H1 (cell line): ENCODE results near the gene COX6A1. TPM values are rescaled to one million over a fixed set of nuclear protein-coding genes. Genes with fewer than 3 reads are reported as not detected.

Experiments
- CTCF ChIA-PET: fragments of 300-600 bp; sonication (Branson Sonifier 250); formaldehyde crosslinking; loops from one replicate; lab custom pipeline; 2021; ENCODE audit not compliant: partially characterized antibody; lab: Charles Lee
- POLR2A ChIA-PET: fragments of 300-600 bp; sonication (Branson Sonifier 250); formaldehyde crosslinking; loops from one replicate; lab custom pipeline; 2021; ENCODE audit warnings: inconsistent platforms; ENCODE audit not compliant: partially characterized antibody; lab: Charles Lee
- DNase-seq, 2 experiments: peaks; one replicate each; pipeline versions ENCODE4 v3.0.0 to v3.0.0-alpha.2; 2010 to 2022; ENCODE audit warnings: low spot score in 2 of 2, low read depth in 1 of 2, mixed read lengths in 1 of 2
- FAIRE-seq: peaks from 2 replicates; lab custom pipeline; 2011; peaks lifted over from hg19 to GRCh38; lab: Jason Lieb, UNC
- H2AFZ ChIP-seq: 2 replicates; pipeline ENCODE4 v1.8.1; 2012; ENCODE audit warnings: low read length, inconsistent platforms
- H2AK5ac ChIP-seq: 2 replicates; pipeline ENCODE4 v1.6.1; 2013; ENCODE audit warnings: low read depth, low read length
- H2BK120ac ChIP-seq: replicated peaks from 2 replicates; pipeline ENCODE3; 2013; ENCODE audit warnings: low read depth, low read length, inconsistent platforms
- H2BK12ac ChIP-seq: 2 replicates; pipeline ENCODE4 v1.6.1; 2013; ENCODE audit warnings: low read depth, low read length
- H2BK15ac ChIP-seq: 2 replicates; pipeline ENCODE4 v1.6.1; 2013; ENCODE audit warnings: low read length
- H2BK20ac ChIP-seq: 2 replicates; pipeline ENCODE4 v1.6.1; 2013; ENCODE audit warnings: low read length
- H2BK5ac ChIP-seq: 2 replicates; pipeline ENCODE4 v1.6.1; 2013; ENCODE audit warnings: low read depth, low read length
- H3K14ac ChIP-seq: 2 replicates; pipeline ENCODE4 v1.6.1; 2013; ENCODE audit warnings: inconsistent platforms; ENCODE audit not compliant: insufficient read length
- H3K18ac ChIP-seq: 2 replicates; pipeline ENCODE4 v1.6.1; 2013; ENCODE audit warnings: low read length; ENCODE audit errors: extremely low read depth
- H3K23ac ChIP-seq: 2 replicates; pipeline ENCODE4 v1.6.1; 2013; ENCODE audit warnings: inconsistent platforms; ENCODE audit not compliant: insufficient read length
- H3K23me2 ChIP-seq: 2 replicates; pipeline ENCODE4 v1.6.1; 2013; ENCODE audit warnings: low read depth, low read length
- H3K27ac ChIP-seq: 2 replicates; pipeline ENCODE4 v1.6.1; 2011; ENCODE audit warnings: low read depth, low read length, inconsistent platforms
- H3K27me3 ChIP-seq, 4 experiments: replicated peaks in 1 of 4; 1 replicate in 1 of 4; 2 replicates in 3 of 4; pipeline versions ENCODE4 v1.6.1 to v1.8.1; 2011 to 2013; ENCODE audit warnings: low read length in 3 of 4, mild to moderate bottlenecking in 3 of 4, inconsistent platforms in 2 of 4, mixed read lengths in 2 of 4, moderate library complexity in 1 of 4; ENCODE audit not compliant: control insufficient read depth in 3 of 4, insufficient read depth in 3 of 4; ENCODE audit errors: extremely low read depth in 1 of 4
- H3K36me3 ChIP-seq, 4 experiments: 2 replicates each; pipeline versions ENCODE4 v1.6.1 to v1.8.1; 2011 to 2013; ENCODE audit warnings: mild to moderate bottlenecking in 4 of 4, low read length in 3 of 4, moderate library complexity in 2 of 4, control low read depth in 1 of 4, inconsistent platforms in 1 of 4; ENCODE audit not compliant: insufficient read depth in 4 of 4, control insufficient read depth in 2 of 4
- H3K4ac ChIP-seq: replicated peaks from 2 replicates; pipeline ENCODE3; 2013; ENCODE audit warnings: low read length, low read depth, mixed read lengths, inconsistent platforms; ENCODE audit not compliant: insufficient read length
- H3K4me1 ChIP-seq, 4 experiments: replicated peaks in 1 of 4; 1 replicate in 1 of 4; 2 replicates in 3 of 4; pipeline versions ENCODE4 v1.6.1 to v1.8.1; 2011 to 2013; ENCODE audit warnings: low read length in 3 of 4, inconsistent platforms in 2 of 4, mixed read lengths in 1 of 4; ENCODE audit not compliant: insufficient read depth in 4 of 4, control insufficient read depth in 3 of 4
- H3K4me2 ChIP-seq, 2 experiments: 2 replicates each; pipeline versions ENCODE4 v1.6.1 to v1.8.1; 2011 to 2013; ENCODE audit warnings: low read depth in 2 of 2, low read length in 2 of 2, control low read depth in 1 of 2, inconsistent platforms in 1 of 2, mild to moderate bottlenecking in 1 of 2; ENCODE audit not compliant: insufficient read depth in 1 of 2
- H3K4me3 ChIP-seq, 4 experiments: fragments of 200-600, 300-600 bp in 1 of 4; sonication (generic), shearing (Covaris generic), sonication (Bioruptor Twin) in 1 of 4; 2 replicates each; pipeline versions ENCODE4 v1.5.1 to v1.8.1; 2011 to 2016; ENCODE audit warnings: low read length in 4 of 4, low read depth in 3 of 4, control low read depth in 2 of 4, inconsistent platforms in 2 of 4, mild to moderate bottlenecking in 2 of 4, mixed read lengths in 1 of 4, moderate library complexity in 1 of 4; ENCODE audit not compliant: insufficient read depth in 2 of 4; ENCODE audit errors: extremely low read depth in 1 of 4
- H3K56ac ChIP-seq: replicated peaks from 2 replicates; pipeline ENCODE3; 2013; ENCODE audit warnings: low read depth, mild to moderate bottlenecking, mixed read lengths, low read length, inconsistent platforms; ENCODE audit not compliant: insufficient read length
- H3K79me1 ChIP-seq: 2 replicates; pipeline ENCODE4 v1.6.1; 2013; ENCODE audit warnings: low read depth, low read length, control low read depth
- H3K79me2 ChIP-seq, 2 experiments: 2 replicates each; pipeline versions ENCODE4 v1.6.1 to v1.8.1; 2012 to 2013; ENCODE audit warnings: low read length in 2 of 2, mild to moderate bottlenecking in 2 of 2, inconsistent platforms in 1 of 2; ENCODE audit not compliant: insufficient read depth in 2 of 2, control insufficient read depth in 1 of 2
- H3K9ac ChIP-seq, 4 experiments: replicated peaks in 1 of 4; 1 replicate in 1 of 4; 2 replicates in 3 of 4; pipeline versions ENCODE4 v1.6.1 to v1.8.1; 2011 to 2013; ENCODE audit warnings: low read depth in 3 of 4, low read length in 3 of 4, control low read depth in 2 of 4, mild to moderate bottlenecking in 2 of 4, moderate library complexity in 2 of 4, inconsistent platforms in 1 of 4; ENCODE audit errors: extremely low read depth in 1 of 4
- H3K9me3 ChIP-seq, 2 experiments: 2 replicates each; pipeline versions ENCODE4 v1.6.1 to v1.8.1; 2012 to 2013; ENCODE audit warnings: mild to moderate bottlenecking in 2 of 2, moderate library complexity in 2 of 2, control low read depth in 1 of 2, inconsistent platforms in 1 of 2, low read depth in 1 of 2, low read length in 1 of 2, mixed read lengths in 1 of 2; ENCODE audit not compliant: insufficient read depth in 2 of 2
- H4K20me1 ChIP-seq, 2 experiments: replicated peaks in 1 of 2; 2 replicates each; pipeline versions ENCODE3 to v1.8.1; 2011 to 2013; ENCODE audit warnings: inconsistent platforms in 2 of 2, low read length in 2 of 2, mild to moderate bottlenecking in 1 of 2; ENCODE audit not compliant: insufficient read depth in 2 of 2, control insufficient read depth in 1 of 2
- H4K5ac ChIP-seq: 2 replicates; pipeline ENCODE4 v1.6.1; 2013; ENCODE audit warnings: low read length, low read depth, mixed read lengths, inconsistent platforms; ENCODE audit not compliant: insufficient read length
- H4K8ac ChIP-seq: 2 replicates; pipeline ENCODE4 v1.8.0; 2013; ENCODE audit warnings: mild to moderate bottlenecking, moderate library complexity, low read length, inconsistent platforms; ENCODE audit not compliant: insufficient read depth; ENCODE audit errors: extremely low read depth
- H4K91ac ChIP-seq: replicated peaks from 2 replicates; pipeline ENCODE3; 2013; ENCODE audit warnings: low read length, mixed read lengths, inconsistent platforms; ENCODE audit not compliant: insufficient read length
- BCL11A ChIP-seq, 2 experiments: IDR thresholded peaks; one replicate each; pipeline ENCODE4 v1.6.1; 2011; ENCODE audit warnings: low read depth in 2 of 2, low read length in 2 of 2, mild to moderate bottlenecking in 2 of 2
- CEBPB ChIP-seq: IDR thresholded peaks from 2 replicates; pipeline ENCODE4 v1.6.1; 2012; ENCODE audit warnings: low read depth, low read length
- FOSL1 ChIP-seq: IDR thresholded peaks from 2 replicates; pipeline ENCODE4 v1.6.1; 2011; ENCODE audit warnings: mild to moderate bottlenecking, low read depth, low read length, moderate library complexity; ENCODE audit not compliant: insufficient read depth
- KDM1A ChIP-seq: fragments of 200-600, 300-600 bp; sonication (generic); IDR thresholded peaks from 2 replicates; pipeline ENCODE4 v1.7.1; 2016; ENCODE audit warnings: mild to moderate bottlenecking, low read length, borderline replicate concordance
- POLR2A ChIP-seq, 2 experiments: IDR thresholded peaks; 1 replicate in 1 of 2; 2 replicates in 1 of 2; pipeline ENCODE4 v1.6.1; 2011; ENCODE audit warnings: low read depth in 2 of 2, low read length in 2 of 2, mild to moderate bottlenecking in 2 of 2; ENCODE audit errors: control extremely low read depth in 1 of 2
- POU5F1 ChIP-seq: IDR thresholded peaks from 2 replicates; pipeline ENCODE4 v1.6.1; 2011; ENCODE audit warnings: low read depth, mild to moderate bottlenecking, low read length, moderate library complexity
- SIN3A ChIP-seq, 2 experiments: IDR thresholded peaks in 1 of 2; conservative IDR thresholded peaks in 1 of 2; 2 replicates each; pipeline ENCODE4 v1.6.1; 2011 to 2012; ENCODE audit warnings: low read length in 2 of 2, improper control_type of control experiment in 1 of 2, low read depth in 1 of 2, mild to moderate bottlenecking in 1 of 2
- TAF7 ChIP-seq: optimal IDR thresholded peaks from 2 replicates; pipeline ENCODE3; 2011; ENCODE audit warnings: low read depth, mild to moderate bottlenecking, inconsistent platforms, low read length, moderate library complexity, borderline replicate concordance
- WGBS, 2 experiments: shearing (Covaris generic) in 1 of 2; methylation state at CpG; one replicate each; pipeline versions ENCODE4 v1.1.6 to v1.1.7; 2013 to 2015; ENCODE audit warnings: low lambda C conversion rate in 2 of 2, mixed read lengths in 2 of 2, inconsistent platforms in 1 of 2, low coverage in 1 of 2, missing lambda C conversion rate in 1 of 2; ENCODE audit not compliant: insufficient replicate concordance in 2 of 2, insufficient coverage in 1 of 2, insufficient read length in 1 of 2; ENCODE audit errors: extremely low coverage in 1 of 2, missing lambda C conversion rate in 1 of 2; 5-methylcytosine and 5-hydroxymethylcytosine counted together
- polyA plus RNA-seq, 7 experiments: library from polyadenylated mRNA; depleted of rRNA in 3 of 7; stranded (reverse) in 5 of 7; unstranded in 2 of 7; fragments of >200 nt in 5 of 7; fragments of 200-250 nt in 2 of 7; gene quantifications; 1 replicate in 5 of 7; 2 replicates in 1 of 7; 4 replicates in 1 of 7; pipeline versions ENCODE4 v1.2.1 to v1.2.3, GENCODE V29; 2011 to 2013; ENCODE audit warnings: missing spikeins in 2 of 7, mixed read lengths in 2 of 7
- total RNA-seq: library from RNA; stranded (reverse); fragmentation: NEBNext Ultra II Directional; extraction: Animal tissue kit (Norgen Biotek cat#: 25700); gene quantifications from 2 replicates; pipeline ENCODE4 v1.2.1, GENCODE V29; 2021
- TF ChIP-seq, protein P1 (sequence below), 3 experiments: IDR thresholded peaks; 1 replicate in 2 of 3; 2 replicates in 1 of 3; pipeline versions ENCODE4 v1.5.1 to v1.6.1; 2011; ENCODE audit warnings: low read length in 3 of 3, mild to moderate bottlenecking in 3 of 3, inconsistent platforms in 2 of 3, low read depth in 1 of 3, moderate library complexity in 1 of 3; ENCODE audit not compliant: insufficient read depth in 1 of 3; ENCODE audit errors: control extremely low read depth in 1 of 3

COX6A1 gene
- total and polyA plus RNA-seq, 2 of the 8 experiments (the other 6 are each of a cell fraction or from before 2014, with no cell fraction given): 437 to 2,792 TPM

- Histone ChIP-seq H3K23me2 (peaks cover 2% of the 10 kb centered on the region; the same call in 1 of the 2 replicates), H3K4ac (no peak overlapping the region), H2BK12ac (no peak overlapping the region), H3K56ac (no peak overlapping the region), H2BK5ac (no peak overlapping the region), H2BK20ac (no peak overlapping the region), H3K27ac (no peak overlapping the region), H4K5ac (no peak overlapping the region), H4K8ac (no peak overlapping the region), H2AK5ac (no peak overlapping the region), H3K4me3 (peak overlapping the region in 1 of 4 experiments; percentile 37; a peak in 2 of 8 replicates), H3K36me3 (peaks cover 7 to 32% (median 18%) of the 10 kb centered on the region in 4 experiments; a peak in 7 of 8 replicates), H3K27me3 (no peaks in the 10 kb centered on the region), H3K4me2 (peak overlapping the region in 1 of 2 experiments; percentile 48), H3K79me2 (peaks cover 9 to 38% of the 10 kb centered on the region in 2 experiments; a peak in 3 of 4 replicates), H4K20me1 (peaks cover 3 to 10% of the 10 kb centered on the region in 2 experiments), H2AFZ (no peak overlapping the region), H3K9ac (peak overlapping the region in 1 of 4 experiments; percentile 8; a peak in 1 of 7 replicates), H4K91ac (no peak overlapping the region), H3K23ac (no peak overlapping the region), H3K4me1 (peaks cover 0 to 2% (median under 1%) of the 10 kb centered on the region in 4 experiments; a peak in 1 of 7 replicates), H2BK15ac (no peak overlapping the region), H3K14ac (no peak overlapping the region), H3K18ac (no peak overlapping the region), H3K9me3 (no peaks in the 10 kb centered on the region), H3K79me1 (no peaks in the 10 kb centered on the region), H2BK120ac (no peak overlapping the region)
- 49% methylated on average over 5 of the region's 6 CpGs; no CpG with 5 or more reads in 1 of the 2 experiments for WGBS, 2 experiments
- POLR2A ChIA-PET: interaction anchor here (0.7 to 1.8 kb wide), 9 partner anchors 13 to 244 kb away, joined by 3 to 7 read pairs (median 3); no protein-coding TSS in a partner anchor
- CTCF ChIA-PET: interaction anchor here (0.7 to 13.9 kb wide), 22 partner anchors 10 to 213 kb away, joined by 3 to 310 read pairs (median 4); no protein-coding TSS in a partner anchor
- peak in 1 of 2 experiments; percentile 70 for DNase-seq
- no peak for FAIRE-seq
- TF ChIP-seq TAF7: peak; percentile 34
- no peak for TF ChIP-seq FOSL1
- TF ChIP-seq, protein P1, sequence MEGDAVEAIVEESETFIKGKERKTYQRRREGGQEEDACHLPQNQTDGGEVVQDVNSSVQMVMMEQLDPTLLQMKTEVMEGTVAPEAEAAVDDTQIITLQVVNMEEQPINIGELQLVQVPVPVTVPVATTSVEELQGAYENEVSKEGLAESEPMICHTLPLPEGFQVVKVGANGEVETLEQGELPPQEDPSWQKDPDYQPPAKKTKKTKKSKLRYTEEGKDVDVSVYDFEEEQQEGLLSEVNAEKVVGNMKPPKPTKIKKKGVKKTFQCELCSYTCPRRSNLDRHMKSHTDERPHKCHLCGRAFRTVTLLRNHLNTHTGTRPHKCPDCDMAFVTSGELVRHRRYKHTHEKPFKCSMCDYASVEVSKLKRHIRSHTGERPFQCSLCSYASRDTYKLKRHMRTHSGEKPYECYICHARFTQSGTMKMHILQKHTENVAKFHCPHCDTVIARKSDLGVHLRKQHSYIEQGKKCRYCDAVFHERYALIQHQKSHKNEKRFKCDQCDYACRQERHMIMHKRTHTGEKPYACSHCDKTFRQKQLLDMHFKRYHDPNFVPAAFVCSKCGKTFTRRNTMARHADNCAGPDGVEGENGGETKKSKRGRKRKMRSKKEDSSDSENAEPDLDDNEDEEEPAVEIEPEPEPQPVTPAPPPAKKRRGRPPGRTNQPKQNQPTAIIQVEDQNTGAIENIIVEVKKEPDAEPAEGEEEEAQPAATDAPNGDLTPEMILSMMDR (IDR thresholded peaks at IDR 0.05; ENCODE audit: control extremely low read depth in 1 of 3, insufficient read depth in 1 of 3, low read depth in 1 of 3, low read length in 3 of 3): peak; percentile 56 to 87 (median 75)
- TF ChIP-seq SIN3A (conservative IDR thresholded peaks at IDR 0.05 in 1 of 2, IDR thresholded peaks at IDR 0.05 in 1 of 2; ENCODE audit: low read depth in 1 of 2, low read length in 2 of 2): peak in 1 of 2 experiments; percentile 9; a peak in 1 of 4 replicates
- TF ChIP-seq POU5F1: no peak
- TF ChIP-seq CEBPB: peak; percentile 83
- TF ChIP-seq KDM1A: peak; percentile 32; the same call in 1 of the 2 replicates
- TF ChIP-seq POLR2A (IDR thresholded peaks at IDR 0.05; ENCODE audit: control extremely low read depth in 1 of 2, low read depth in 2 of 2, low read length in 2 of 2): no peak
- TF ChIP-seq BCL11A (IDR thresholded peaks at IDR 0.05; ENCODE audit: low read depth in 2 of 2, low read length in 2 of 2): no peak
Measured at GRCh38 chr12:120439646-120440247, 1.8 kb downstream of the COX6A1 start.
